Kidney (tissue), 14 donors: ENCODE results near the gene MAPRE2. TPM values are rescaled to one million over a fixed set of nuclear protein-coding genes. Genes with fewer than 3 reads are reported as not detected.

Source experiments
- DNase-seq, 5 donors: peaks; one replicate each; pipeline ENCODE4 v3.0.0-alpha.2; 2013 to 2020
- FAIRE-seq: peaks from 2 replicates; lab custom pipeline; 2012; peaks lifted over from hg19 to GRCh38; lab: Jason Lieb, UNC
- H3K27ac ChIP-seq, 2 donors: one replicate each; pipeline ENCODE4 v1.7.0; 2013; ENCODE audit warnings: low read depth in 2 of 2, low read length in 2 of 2, inconsistent platforms in 1 of 2
- H3K27me3 ChIP-seq: one replicate; pipeline ENCODE4 v1.7.1; 2013; ENCODE audit warnings: low read length, inconsistent platforms; ENCODE audit not compliant: control insufficient read depth, insufficient read depth
- H3K36me3 ChIP-seq, 3 donors: one replicate each; pipeline versions ENCODE4 v1.7.0 to v1.7.1; 2013; ENCODE audit warnings: low read length in 3 of 3, control low read depth in 1 of 3, inconsistent platforms in 1 of 3; ENCODE audit not compliant: insufficient read depth in 3 of 3, control insufficient read depth in 2 of 3
- H3K4me1 ChIP-seq, 3 donors: one replicate each; pipeline versions ENCODE4 v1.7.0 to v1.7.1; 2013; ENCODE audit warnings: low read length in 3 of 3, inconsistent platforms in 1 of 3, low read depth in 1 of 3; ENCODE audit not compliant: control insufficient read depth in 2 of 3, insufficient read depth in 2 of 3
- H3K4me3 ChIP-seq, 3 donors: one replicate each; pipeline versions ENCODE4 v1.7.0 to v1.8.1; 2013; ENCODE audit warnings: low read length in 3 of 3, control low read depth in 1 of 3, inconsistent platforms in 1 of 3
- H3K9ac ChIP-seq, 3 donors: one replicate each; pipeline versions ENCODE4 v1.7.0 to v1.7.1; 2013; ENCODE audit warnings: low read length in 3 of 3, control low read depth in 1 of 3, inconsistent platforms in 1 of 3
- H3K9me3 ChIP-seq, 3 donors: one replicate each; pipeline versions ENCODE4 v1.7.0 to v1.7.1; 2013; ENCODE audit warnings: low read length in 3 of 3, control low read depth in 1 of 3, inconsistent platforms in 1 of 3; ENCODE audit not compliant: control insufficient read depth in 2 of 3, insufficient read depth in 1 of 3
- CTCF ChIP-seq: IDR thresholded peaks from 3 replicates; pipeline ENCODE4 v1.5.1; 2012; ENCODE audit warnings: mild to moderate bottlenecking, moderate library complexity, borderline replicate concordance; ENCODE audit not compliant: insufficient read depth; ENCODE audit errors: extremely low read depth
- intact Hi-C: fragments of 100-400 bp; cut with DNase I; formaldehyde crosslinking; loops from one replicate; pipeline ENCODE4 v1.11.1; 2022
- polyA plus RNA-seq: library from polyadenylated mRNA; stranded (reverse); fragments of 350-450 nt; fragmentation: Illumina TruSeq; extraction: RNeasy Lipid Tissue Mini Kit (QIAGEN cat#74804); gene quantifications from one replicate; pipeline ENCODE4 v1.2.3, GENCODE V29; 2014; ENCODE audit warnings: low read depth, low replicate concordance; ENCODE audit not compliant: insufficient read depth
- total RNA-seq: library from RNA; stranded (reverse); fragmentation: NEBNext Ultra II Directional; extraction: Animal tissue kit (Norgen Biotek cat#: 25700); gene quantifications from one replicate; pipeline ENCODE4 v1.2.1, GENCODE V29; 2021
- donor health status: control.
- donor health status: control.
- donor health status: control.
- donor health status: control.
- donor health status: control.
- donor health status: DM: yes; HTN: yes; CAD: no.
- donor health status: Normal renal cell carcinoma (clear cell type).

MAPRE2 gene
- total and polyA plus RNA-seq, 2 donors from 2014 or later, result 15.2 to 30.2 TPM

GRCh38 chr18:35183886-35184285, 142.7 kb downstream of the MAPRE2 start:
- no peaks in the 10 kb centered on the region for H3K9me3 ChIP-seq
- no peaks in the 10 kb centered on the region for H3K27me3 ChIP-seq
- intact Hi-C loops, result no loop called here
- no peak overlapping the region for H3K9ac ChIP-seq
- no peak for TF ChIP-seq CTCF
- H3K4me1 ChIP-seq, result no peaks in the 10 kb centered on the region
- FAIRE-seq (no peak), DNase-seq (no peak)
- no peak overlapping the region for H3K4me3 ChIP-seq
- no peak overlapping the region for H3K27ac ChIP-seq
- H3K36me3 ChIP-seq, result no peaks in the 10 kb centered on the region

- no peaks in the 10 kb centered on the region for H3K36me3 ChIP-seq
- H3K27ac ChIP-seq, result no peak overlapping the region
- no peaks in the 10 kb centered on the region for H3K27me3 ChIP-seq
- H3K4me3 ChIP-seq, result no peak overlapping the region
- H3K9ac ChIP-seq, result no peak overlapping the region
- no peak for DNase-seq
- intact Hi-C loops, result no loop called here
- TF ChIP-seq CTCF, result no peak
- no peak for FAIRE-seq
- H3K4me1 ChIP-seq, result no peaks in the 10 kb centered on the region
- H3K9me3 ChIP-seq, result no peaks in the 10 kb centered on the region
These were observed 144.6 kb downstream of the MAPRE2 start for GRCh38 chr18:35185771-35186170.

GRCh38 chr18:35186291-35187034, 145.2 kb downstream of the MAPRE2 start:
- no peak for TF ChIP-seq CTCF
- Histone ChIP-seq H3K27ac (no peak overlapping the region), H3K36me3 (no peaks in the 10 kb centered on the region), H3K9ac (no peak overlapping the region), H3K4me1 (no peaks in the 10 kb centered on the region), H3K4me3 (no peak overlapping the region), H3K9me3 (no peaks in the 10 kb centered on the region), H3K27me3 (no peaks in the 10 kb centered on the region)
- DNase-seq (no peak), FAIRE-seq (no peak)
- intact Hi-C loops, result no loop called here
